AG10803 (cell line): Measurements from ENCODE around the gene RAB14.

Experiments
- DNase-seq: peaks from one replicate; pipeline ENCODE4 v3.0.0; 2010; ENCODE audit warnings: low read depth
- H3K4me3 ChIP-seq: 2 replicates; pipeline ENCODE4 v1.5.1; 2011; ENCODE audit warnings: mild to moderate bottlenecking, low read length, control low read depth
- CTCF ChIP-seq: conservative IDR thresholded peaks from 2 replicates; pipeline ENCODE4 v1.5.1; 2011; ENCODE audit warnings: mild to moderate bottlenecking, low read length, control low read depth, inconsistent platforms

The RAB14 gene

GRCh38 chr9:121239851-121240250, 38.2 kb upstream of the RAB14 start:
- TF ChIP-seq CTCF: no peak
- no peak overlapping the region for H3K4me3 ChIP-seq
- DNase-seq: no peak

- peak; percentile 90 for DNase-seq
- no peak for TF ChIP-seq CTCF
- no peak overlapping the region for H3K4me3 ChIP-seq
Measured at GRCh38 chr9:121239071-121239470, 37.4 kb upstream of the RAB14 start.

- no peak for TF ChIP-seq CTCF
Measured at GRCh38 chr9:121237916-121238315, 36.2 kb upstream of the RAB14 start.

GRCh38 chr9:121235512-121235911, 33.8 kb upstream of the RAB14 start:
- no peak overlapping the region for H3K4me3 ChIP-seq
- no peak for TF ChIP-seq CTCF
- no peak for DNase-seq

More at GRCh38 chr9:121237916-121238315, 36.2 kb upstream of the RAB14 start:
- no peak for DNase-seq
- no peak overlapping the region for H3K4me3 ChIP-seq

- H3K4me3 ChIP-seq: no peak overlapping the region
- DNase-seq: no peak
- TF ChIP-seq CTCF: no peak
Measured at GRCh38 chr9:121234832-121235161, 33.1 kb upstream of the RAB14 start.

- no peak for TF ChIP-seq CTCF
- DNase-seq: peak; percentile 40
- no peak overlapping the region for H3K4me3 ChIP-seq
Measured at GRCh38 chr9:121233906-121234831, 32.5 kb upstream of the RAB14 start.

GRCh38 chr9:121232251-121232650, 30.6 kb upstream of the RAB14 start:
- no peak for TF ChIP-seq CTCF
- DNase-seq: no peak
- H3K4me3 ChIP-seq: no peak overlapping the region
